Suprapubic skin (tissue), 4 donors: ENCODE results near the gene CCR8.

ENCODE experiments used
- CTCF ChIP-seq, 2 donors: fragments of 200-600 bp in 1 of 2; fragments of 450-650 bp in 1 of 2; sonication (generic) in 1 of 2; IDR thresholded peaks; one replicate each; pipeline ENCODE4 v1.5.1; 2016 to 2019; ENCODE audit warnings: antibody characterized with exemption in 2 of 2, mild to moderate bottlenecking in 1 of 2, moderate library complexity in 1 of 2
- EP300 ChIP-seq: sonication (generic); formaldehyde crosslinking; IDR thresholded peaks from one replicate; pipeline ENCODE4 v1.6.1; 2017; ENCODE audit warnings: antibody characterized with exemption
- POLR2A ChIP-seq, 2 donors: fragments of 450-650 bp; IDR thresholded peaks; one replicate each; pipeline ENCODE4 v1.6.1; 2017; ENCODE audit warnings: antibody characterized with exemption in 2 of 2, mild to moderate bottlenecking in 2 of 2, moderate library complexity in 2 of 2
- POLR2AphosphoS5 ChIP-seq, 3 donors: sonication (generic); formaldehyde crosslinking; IDR thresholded peaks; one replicate each; pipeline ENCODE4 v1.6.1; 2017; ENCODE audit warnings: antibody characterized with exemption in 3 of 3

DNA sequence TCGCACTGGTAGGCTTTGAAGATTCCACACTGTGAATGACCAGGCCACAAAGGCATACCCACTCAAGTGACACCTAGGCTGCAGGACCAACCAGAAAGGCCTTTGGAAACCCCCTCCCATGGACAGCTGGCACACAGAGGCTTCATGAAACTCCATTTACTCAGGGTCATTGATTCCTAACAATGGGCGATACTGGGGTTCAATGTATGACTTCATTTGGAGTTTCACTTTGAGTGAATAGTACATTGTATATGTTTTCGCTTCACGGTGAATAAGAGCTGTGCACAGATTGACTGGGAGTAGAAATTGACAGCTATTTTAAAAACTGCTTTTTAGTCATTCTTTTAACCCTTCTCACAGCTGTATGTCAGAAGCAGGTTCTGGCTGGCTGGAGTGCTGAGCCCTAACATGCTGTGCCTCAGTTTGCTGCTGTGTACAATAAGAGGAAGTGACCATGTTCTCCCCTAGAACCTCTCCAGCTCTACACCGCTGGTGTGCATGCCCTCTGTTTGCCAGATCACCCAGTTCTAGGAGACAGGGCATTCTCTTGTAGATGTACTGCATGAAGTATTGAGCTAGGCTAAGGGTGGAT, 34.2 kb upstream of the CCR8 start:
- TF ChIP-seq POLR2A (IDR thresholded peaks at IDR 0.05), result no peak
- no peak for TF ChIP-seq CTCF (IDR thresholded peaks at IDR 0.05)
- no peak for TF ChIP-seq POLR2AphosphoS5 (IDR thresholded peaks at IDR 0.05)
- no peak for TF ChIP-seq EP300
